Endothelial cell of umbilical vein (primary cell): Measurements from ENCODE around the gene CMTM4. TPM values are rescaled to one million over a fixed set of nuclear protein-coding genes. Genes with fewer than 3 reads are reported as not detected.

Experiments
- BruUV-seq: library from RNA; stranded (reverse); fragments of 400-500 nt; replicated peaks from 2 replicates; lab custom pipeline; 2021; lab: Mats Ljungman, UMichigan
- CTCF ChIA-PET: fragments of 300-600, 350-600 bp; sonication (Branson Sonifier 250); formaldehyde crosslinking; loops from one replicate; lab custom pipeline; 2021; ENCODE audit warnings: antibody characterized with exemption, inconsistent platforms; lab: Charles Lee
- POLR2A ChIA-PET: fragments of 300-600, 350-600 bp; sonication (Branson Sonifier 250); formaldehyde crosslinking; loops from one replicate; lab custom pipeline; 2021; ENCODE audit warnings: antibody characterized with exemption, inconsistent platforms; lab: Charles Lee
- DNase-seq: peaks from one replicate; pipeline ENCODE4 v3.0.0-alpha.2; 2011; ENCODE audit warnings: low read depth, low spot score
- FAIRE-seq: peaks from 2 replicates; lab custom pipeline; 2011; peaks lifted over from hg19 to GRCh38; lab: Jason Lieb, UNC
- H2AFZ ChIP-seq: 2 replicates; pipeline ENCODE4 v1.6.0; 2012; ENCODE audit warnings: low read depth, low read length, control low read depth, inconsistent platforms
- H3K27ac ChIP-seq: 2 replicates; pipeline ENCODE4 v1.5.1; 2011; ENCODE audit warnings: low read depth, mild to moderate bottlenecking, control low read depth, low read length, moderate library complexity; ENCODE audit not compliant: insufficient read depth
- H3K27me3 ChIP-seq, 2 experiments: 2 replicates each; pipeline versions ENCODE4 v1.6.0 to v1.6.1; 2011; ENCODE audit warnings: low read length in 2 of 2, mixed read lengths in 1 of 2; ENCODE audit not compliant: control insufficient read depth in 2 of 2, insufficient read depth in 2 of 2
- H3K36me3 ChIP-seq, 2 experiments: 2 replicates in 1 of 2; 3 replicates in 1 of 2; pipeline ENCODE4 v1.5.1; 2011; ENCODE audit warnings: low read length in 2 of 2, mild to moderate bottlenecking in 1 of 2, moderate library complexity in 1 of 2; ENCODE audit not compliant: control insufficient read depth in 2 of 2, insufficient read depth in 2 of 2; ENCODE audit errors: extremely low read depth in 1 of 2
- H3K4me1 ChIP-seq: 3 replicates; pipeline ENCODE4 v1.5.1; 2011; ENCODE audit warnings: mild to moderate bottlenecking, low read length; ENCODE audit not compliant: control insufficient read depth, insufficient read depth; ENCODE audit errors: extremely low read depth
- H3K4me2 ChIP-seq: 2 replicates; pipeline ENCODE4 v1.6.1; 2011; ENCODE audit warnings: low read length, control low read depth, mixed read lengths; ENCODE audit not compliant: insufficient read depth
- H3K4me3 ChIP-seq, 3 experiments: fragments of 200-600 bp in 1 of 3; sonication (generic), shearing (Covaris generic) in 1 of 3; replicated peaks in 1 of 3; 2 replicates each; pipeline ENCODE4 v1.5.1; 2011 to 2016; ENCODE audit warnings: control low read depth in 3 of 3, low read length in 3 of 3, mild to moderate bottlenecking in 2 of 3, inconsistent platforms in 1 of 3, low read depth in 1 of 3, moderate library complexity in 1 of 3; ENCODE audit not compliant: insufficient read depth in 1 of 3
- H3K79me2 ChIP-seq: 2 replicates; pipeline ENCODE4 v1.6.0; 2012; ENCODE audit warnings: low read length, inconsistent platforms; ENCODE audit not compliant: control insufficient read depth, insufficient read depth
- H3K9ac ChIP-seq: replicated peaks from 2 replicates; pipeline ENCODE3; 2011; ENCODE audit warnings: low read length, control low read depth; ENCODE audit not compliant: insufficient read depth; ENCODE audit errors: extremely low read depth
- H3K9me1 ChIP-seq: replicated peaks from 3 replicates; pipeline ENCODE4 v1.6.0; 2011; ENCODE audit warnings: mild to moderate bottlenecking, low read length; ENCODE audit not compliant: control insufficient read depth, insufficient read depth; ENCODE audit errors: extremely low read depth
- H3K9me3 ChIP-seq: replicated peaks from 2 replicates; pipeline ENCODE4 v1.5.1; 2012; ENCODE audit warnings: low read length, inconsistent platforms; ENCODE audit not compliant: control insufficient read depth, insufficient read depth
- H4K20me1 ChIP-seq: replicated peaks from 2 replicates; pipeline ENCODE3; 2011; ENCODE audit warnings: mild to moderate bottlenecking, low read length; ENCODE audit not compliant: control insufficient read depth, insufficient read depth; ENCODE audit errors: extremely low read depth
- EZH2 ChIP-seq: IDR thresholded peaks from 2 replicates; pipeline ENCODE4 v1.6.1; 2012; ENCODE audit warnings: borderline replicate concordance, low read depth, mild to moderate bottlenecking, moderate library complexity, low read length, inconsistent platforms; ENCODE audit not compliant: severe bottlenecking
- FOS ChIP-seq: IDR thresholded peaks from 2 replicates; pipeline ENCODE4 v1.6.1; 2011; ENCODE audit warnings: mild to moderate bottlenecking, low read length, moderate library complexity, borderline replicate concordance; ENCODE audit not compliant: insufficient read depth
- GATA2 ChIP-seq: IDR thresholded peaks from 2 replicates; pipeline ENCODE4 v1.7.0; 2011; ENCODE audit warnings: low read depth, mild to moderate bottlenecking, moderate library complexity, mixed read lengths, low read length; ENCODE audit not compliant: insufficient read length, insufficient read depth
- JUN ChIP-seq: IDR thresholded peaks from 2 replicates; pipeline ENCODE4 v1.6.1; 2011; ENCODE audit warnings: borderline replicate concordance, low read depth; ENCODE audit not compliant: insufficient read length, insufficient read depth
- MYC ChIP-seq: IDR thresholded peaks from one replicate; pipeline ENCODE4 v1.6.1; 2011; ENCODE audit warnings: mild to moderate bottlenecking, low read depth, low read length
- POLR2A ChIP-seq: IDR thresholded peaks from 2 replicates; pipeline ENCODE4 v1.6.1; 2012; ENCODE audit warnings: low read depth, mild to moderate bottlenecking, control low read depth, low read length
- POLR2AphosphoS5 ChIP-seq: IDR thresholded peaks from 2 replicates; pipeline ENCODE4 v1.6.1; 2012; ENCODE audit warnings: low read depth, mild to moderate bottlenecking, control low read depth, low read length, moderate library complexity; ENCODE audit not compliant: insufficient read depth
- dilution Hi-C: fragments of 300-500 bp; cut with MboI; formaldehyde crosslinking; loops from one replicate; pipeline ENCODE4 v1.15.0; 2019; ENCODE audit warnings: low sequenced_read_pairs; ENCODE audit not compliant: extremely low pct_ligation_motif_present
- intact Hi-C: fragments of 100-400 bp; cut with micrococcal nuclease; formaldehyde crosslinking; loops from one replicate; pipeline ENCODE4 v1.10.0; 2022
- polyA plus RNA-seq, 4 experiments: library from polyadenylated mRNA; depleted of rRNA in 3 of 4; stranded (reverse) in 3 of 4; unstranded in 1 of 4; fragments of >200 nt; gene quantifications; 2 replicates each; pipeline versions ENCODE4 v1.2.1 to v1.2.3, GENCODE V29; 2011 to 2012; ENCODE audit warnings: missing spikeins in 1 of 4
- total RNA-seq: library from RNA; stranded (reverse); gene quantifications from 2 replicates; pipeline ENCODE4 v1.2.3, GENCODE V29; 2021
- TF ChIP-seq, protein P1 (sequence below): IDR thresholded peaks from 2 replicates; pipeline ENCODE4 v1.6.1; 2011; ENCODE audit not compliant: insufficient read depth, insufficient read length
- TF ChIP-seq, protein P2 (sequence below), 2 donors: IDR thresholded peaks; 1 replicate in 1 of 2; 2 replicates in 1 of 2; pipeline ENCODE4 v1.5.1; 2011; ENCODE audit warnings: low read length in 2 of 2, mild to moderate bottlenecking in 2 of 2, moderate library complexity in 2 of 2, control low read depth in 1 of 2, inconsistent platforms in 1 of 2, low read depth in 1 of 2; ENCODE audit not compliant: insufficient read depth in 1 of 2; ENCODE audit errors: extremely low read depth in 1 of 2

The CMTM4 gene
- total and polyA plus RNA-seq, 2 donors (not counting 3 experiments of a cell fraction or from before 2014, with no cell fraction given) = 9.0 to 10.7 TPM

DNA sequence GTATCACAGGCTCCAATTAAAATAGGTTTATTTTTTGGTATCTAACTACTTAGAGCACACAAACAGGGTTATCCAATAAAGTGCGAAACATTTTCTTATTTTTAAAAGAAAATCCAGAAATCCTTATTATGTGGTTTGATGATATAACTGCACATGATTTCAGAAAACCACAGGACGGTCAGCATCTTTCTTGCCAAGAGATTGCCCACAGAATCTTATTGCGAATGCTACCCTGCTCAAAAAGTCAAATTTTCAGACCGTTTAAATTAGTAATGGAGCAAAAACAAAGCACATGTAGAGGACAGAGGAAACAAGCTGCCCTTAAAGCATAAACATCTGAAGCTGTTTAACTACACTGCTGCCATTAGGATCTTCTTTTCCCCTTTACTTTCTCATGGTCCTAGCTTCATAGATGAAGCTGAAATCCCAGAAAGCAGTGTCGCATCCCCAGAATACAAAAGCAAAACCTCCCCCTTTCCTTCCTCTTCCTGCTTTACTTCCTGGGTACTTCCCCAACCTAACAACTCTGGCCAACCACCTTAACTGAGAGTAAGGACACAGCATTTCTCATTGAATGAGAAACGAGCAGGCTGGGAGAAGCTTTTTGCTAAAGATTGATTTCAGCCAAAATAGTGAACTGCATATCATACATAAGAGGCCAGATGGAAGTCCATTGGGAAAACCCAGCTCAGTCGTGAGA lies 43.7 kb downstream of the CMTM4 start:
- Histone ChIP-seq H3K9me1 (no peaks in the 10 kb centered on the region), H3K27me3 (no peaks in the 10 kb centered on the region), H3K4me3 (no peak overlapping the region), H3K36me3 (no peaks in the 10 kb centered on the region), H3K4me2 (no peak overlapping the region), H2AFZ (no peak overlapping the region), H3K9me3 (no peaks in the 10 kb centered on the region), H3K27ac (no peak overlapping the region), H3K9ac (no peak overlapping the region), H3K4me1 (no peaks in the 10 kb centered on the region), H4K20me1 (no peaks in the 10 kb centered on the region), H3K79me2 (no peaks in the 10 kb centered on the region)
- intact Hi-C loops = loop anchor here (5.0 kb wide), 1 partner anchor 246 kb away; no protein-coding TSS in a partner anchor
- TF ChIP-seq FOS = no peak
- no peak for TF ChIP-seq MYC
- no peak for TF ChIP-seq EZH2
- no peak for TF ChIP-seq POLR2A
- TF ChIP-seq, protein P1, sequence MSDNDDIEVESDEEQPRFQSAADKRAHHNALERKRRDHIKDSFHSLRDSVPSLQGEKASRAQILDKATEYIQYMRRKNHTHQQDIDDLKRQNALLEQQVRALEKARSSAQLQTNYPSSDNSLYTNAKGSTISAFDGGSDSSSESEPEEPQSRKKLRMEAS = no peak
- dilution Hi-C loops = no loop called here
- BruUV-seq = no TSS peak
- no peak for FAIRE-seq
- DNase-seq = no peak
- ChIA-PET POLR2A (no interaction called here), CTCF (interaction anchor here (0.6 to 3.9 kb wide), 4 partner anchors 9 to 246 kb away, joined by 3 to 120 read pairs (median 3); no protein-coding TSS in a partner anchor)

DNA sequence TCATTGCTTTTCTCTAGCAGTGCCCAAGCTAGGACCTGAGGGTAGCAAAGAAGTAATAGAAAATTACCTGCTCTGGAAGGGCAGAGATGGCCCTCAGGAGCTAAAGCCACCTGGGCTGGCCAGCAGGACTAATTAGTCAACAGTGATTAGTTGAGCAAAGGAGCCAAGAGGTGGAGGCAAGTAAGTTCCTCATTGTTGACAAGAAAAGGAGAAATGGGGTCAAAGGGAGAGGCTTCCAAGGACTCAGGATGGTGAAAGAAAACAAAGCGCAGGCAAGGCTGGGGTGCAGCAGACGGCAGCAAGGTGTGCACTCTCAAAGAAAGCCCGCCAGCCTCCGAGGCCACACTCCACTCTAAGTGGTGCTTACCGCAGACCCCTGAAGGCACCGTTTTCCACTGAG lies 44.6 kb downstream of the CMTM4 start:
- POLR2A ChIA-PET = interaction anchor here (1.6 kb wide), 1 partner anchor 9 kb away, joined by 6 read pairs; no protein-coding TSS in a partner anchor
- H3K27ac ChIP-seq = no peak overlapping the region
- H3K4me2 ChIP-seq = no peak overlapping the region
- CTCF ChIA-PET = interaction anchor here (0.6 to 3.9 kb wide), 23 partner anchors 9 to 245 kb away, joined by 3 to 120 read pairs (median 7); partner anchors contain the start of gene NAE1
- H2AFZ ChIP-seq = no peak overlapping the region
- no peak for FAIRE-seq
- no peaks in the 10 kb centered on the region for H3K4me1 ChIP-seq
- no peak for TF ChIP-seq POLR2A
- TF ChIP-seq POLR2AphosphoS5 = no peak
- no peak for TF ChIP-seq GATA2
- TF ChIP-seq FOS = no peak
- no peak for TF ChIP-seq MYC
- no peak for TF ChIP-seq JUN
- no peak for TF ChIP-seq EZH2
- TF ChIP-seq, protein P1 = no peak
- TF ChIP-seq, protein P2, sequence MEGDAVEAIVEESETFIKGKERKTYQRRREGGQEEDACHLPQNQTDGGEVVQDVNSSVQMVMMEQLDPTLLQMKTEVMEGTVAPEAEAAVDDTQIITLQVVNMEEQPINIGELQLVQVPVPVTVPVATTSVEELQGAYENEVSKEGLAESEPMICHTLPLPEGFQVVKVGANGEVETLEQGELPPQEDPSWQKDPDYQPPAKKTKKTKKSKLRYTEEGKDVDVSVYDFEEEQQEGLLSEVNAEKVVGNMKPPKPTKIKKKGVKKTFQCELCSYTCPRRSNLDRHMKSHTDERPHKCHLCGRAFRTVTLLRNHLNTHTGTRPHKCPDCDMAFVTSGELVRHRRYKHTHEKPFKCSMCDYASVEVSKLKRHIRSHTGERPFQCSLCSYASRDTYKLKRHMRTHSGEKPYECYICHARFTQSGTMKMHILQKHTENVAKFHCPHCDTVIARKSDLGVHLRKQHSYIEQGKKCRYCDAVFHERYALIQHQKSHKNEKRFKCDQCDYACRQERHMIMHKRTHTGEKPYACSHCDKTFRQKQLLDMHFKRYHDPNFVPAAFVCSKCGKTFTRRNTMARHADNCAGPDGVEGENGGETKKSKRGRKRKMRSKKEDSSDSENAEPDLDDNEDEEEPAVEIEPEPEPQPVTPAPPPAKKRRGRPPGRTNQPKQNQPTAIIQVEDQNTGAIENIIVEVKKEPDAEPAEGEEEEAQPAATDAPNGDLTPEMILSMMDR (IDR thresholded peaks at IDR 0.05; ENCODE audit: extremely low read depth in 1 of 2, insufficient read depth in 1 of 2, low read depth in 1 of 2, low read length in 2 of 2) = no peak
- H3K79me2 ChIP-seq = no peaks in the 10 kb centered on the region
- intact Hi-C loops (loop anchor here (5.0 kb wide), 1 partner anchor 245 kb away; no protein-coding TSS in a partner anchor), dilution Hi-C loops (no loop called here)
- H3K9me1 ChIP-seq = no peaks in the 10 kb centered on the region
- H3K9me3 ChIP-seq = no peaks in the 10 kb centered on the region
- no peak overlapping the region for H3K4me3 ChIP-seq
- H4K20me1 ChIP-seq = no peaks in the 10 kb centered on the region
- H3K27me3 ChIP-seq = no peaks in the 10 kb centered on the region
- no TSS peak for BruUV-seq
- DNase-seq = no peak
- H3K36me3 ChIP-seq = no peaks in the 10 kb centered on the region
- H3K9ac ChIP-seq = no peak overlapping the region
